Nephron (organoid): Measurements from ENCODE around the gene C1QTNF1.
"Not testable (repeated sequence)": the region's sequence is repeated elsewhere in the genome, so short reads cannot be mapped to it uniquely, and the experiment has no call there.

Source experiments
- H3K27ac Mint-ChIP-seq, 3 experiments: 2 replicates each; pipeline ENCODE4 v1.8.0; 2020; ENCODE audit warnings: mixed read lengths in 3 of 3, mild to moderate bottlenecking in 2 of 3, moderate library complexity in 1 of 3
- H3K27me3 Mint-ChIP-seq: 2 replicates; pipeline ENCODE4 v1.8.0; 2021; ENCODE audit warnings: low read depth, mild to moderate bottlenecking, moderate library complexity, mixed read lengths
- H3K36me3 Mint-ChIP-seq: 2 replicates; pipeline ENCODE4 v1.8.0; 2020; ENCODE audit warnings: low read depth, mixed read lengths
- H3K4me1 Mint-ChIP-seq: 2 replicates; pipeline ENCODE4 v1.8.0; 2020; ENCODE audit warnings: mixed read lengths
- H3K4me3 Mint-ChIP-seq, 3 experiments: 2 replicates each; pipeline ENCODE4 v1.8.0; 2020; ENCODE audit warnings: mild to moderate bottlenecking in 3 of 3, mixed read lengths in 3 of 3, moderate library complexity in 2 of 3
- H3K9me3 Mint-ChIP-seq: 2 replicates; pipeline ENCODE4 v1.8.0; 2020; ENCODE audit warnings: mixed read lengths
- TF ChIP-seq, protein P1 (sequence below), 3 experiments: fragments of 200-600 bp; sonication (generic); IDR thresholded peaks; one replicate each; pipeline ENCODE4 v1.5.0; 2021; ENCODE audit warnings: antibody characterized with exemption in 3 of 3; ENCODE audit not compliant: unreplicated experiment in 3 of 3

The C1QTNF1 gene

DNA sequence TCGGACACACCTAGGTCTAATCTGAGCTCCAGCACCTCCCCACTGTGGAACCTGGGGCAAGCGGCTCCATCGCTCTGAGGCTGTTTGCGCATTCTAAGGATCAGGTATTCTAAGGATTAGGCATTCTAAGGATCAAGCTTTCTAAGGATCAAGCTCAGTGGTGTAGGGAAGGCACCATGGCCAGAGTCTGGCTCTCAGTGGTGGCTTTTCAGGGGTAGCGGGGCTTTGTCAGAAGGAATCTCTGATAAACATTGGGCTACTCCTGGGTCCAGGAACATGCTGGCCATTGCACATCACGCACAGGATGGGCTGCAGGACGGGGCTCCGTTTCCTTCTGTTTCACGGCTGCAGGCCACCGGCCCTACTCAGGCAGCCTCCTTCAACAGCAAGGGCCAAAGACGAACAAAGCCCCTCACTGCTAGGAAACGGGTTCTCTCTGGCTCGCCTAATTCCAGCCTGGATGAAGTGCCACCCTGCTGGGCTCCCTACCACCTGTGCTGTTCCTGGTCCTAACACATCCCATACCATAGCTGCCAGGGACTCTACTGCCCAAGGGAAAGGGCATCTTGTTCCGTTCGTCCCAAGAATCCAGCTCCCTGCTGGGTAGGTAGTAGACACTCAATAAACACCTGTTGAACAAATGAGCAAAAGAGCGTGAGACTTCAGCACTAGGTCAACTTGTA, 5.5 kb downstream of the C1QTNF1 start:
- Mint-ChIP-seq H3K36me3 (no peaks in the 10 kb centered on the region), H3K4me1 (peaks cover 23% of the 10 kb centered on the region), H3K27ac (no peak overlapping the region), H3K9me3 (no peaks in the 10 kb centered on the region), H3K4me3 (no peak overlapping the region), H3K27me3 (peaks cover 85% of the 10 kb centered on the region)
- TF ChIP-seq, protein P1, sequence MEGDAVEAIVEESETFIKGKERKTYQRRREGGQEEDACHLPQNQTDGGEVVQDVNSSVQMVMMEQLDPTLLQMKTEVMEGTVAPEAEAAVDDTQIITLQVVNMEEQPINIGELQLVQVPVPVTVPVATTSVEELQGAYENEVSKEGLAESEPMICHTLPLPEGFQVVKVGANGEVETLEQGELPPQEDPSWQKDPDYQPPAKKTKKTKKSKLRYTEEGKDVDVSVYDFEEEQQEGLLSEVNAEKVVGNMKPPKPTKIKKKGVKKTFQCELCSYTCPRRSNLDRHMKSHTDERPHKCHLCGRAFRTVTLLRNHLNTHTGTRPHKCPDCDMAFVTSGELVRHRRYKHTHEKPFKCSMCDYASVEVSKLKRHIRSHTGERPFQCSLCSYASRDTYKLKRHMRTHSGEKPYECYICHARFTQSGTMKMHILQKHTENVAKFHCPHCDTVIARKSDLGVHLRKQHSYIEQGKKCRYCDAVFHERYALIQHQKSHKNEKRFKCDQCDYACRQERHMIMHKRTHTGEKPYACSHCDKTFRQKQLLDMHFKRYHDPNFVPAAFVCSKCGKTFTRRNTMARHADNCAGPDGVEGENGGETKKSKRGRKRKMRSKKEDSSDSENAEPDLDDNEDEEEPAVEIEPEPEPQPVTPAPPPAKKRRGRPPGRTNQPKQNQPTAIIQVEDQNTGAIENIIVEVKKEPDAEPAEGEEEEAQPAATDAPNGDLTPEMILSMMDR (IDR thresholded peaks at IDR 0.05; ENCODE audit: unreplicated experiment in 3 of 3): no peak

GRCh38 chr17:79030636-79031035, 6.7 kb downstream of the C1QTNF1 start:
- H3K9me3 Mint-ChIP-seq, H3K27ac Mint-ChIP-seq, H3K36me3 Mint-ChIP-seq, H3K4me3 Mint-ChIP-seq: not testable (repeated sequence)
- Mint-ChIP-seq H3K27me3 (peaks cover 79% of the 10 kb centered on the region), H3K4me1 (peaks cover 18% of the 10 kb centered on the region)

- H3K36me3 Mint-ChIP-seq: no peaks in the 10 kb centered on the region
- H3K4me3 Mint-ChIP-seq: no peak overlapping the region
- H3K4me1 Mint-ChIP-seq: peaks cover 9% of the 10 kb centered on the region
- peaks cover 74% of the 10 kb centered on the region for H3K27me3 Mint-ChIP-seq
- H3K9me3 Mint-ChIP-seq: no peaks in the 10 kb centered on the region
- H3K27ac Mint-ChIP-seq: no peak overlapping the region
- TF ChIP-seq, protein P1 (IDR thresholded peaks at IDR 0.05; ENCODE audit: unreplicated experiment in 3 of 3): no peak
Measured at GRCh38 chr17:79031996-79032875, 8.3 kb downstream of the C1QTNF1 start.

DNA sequence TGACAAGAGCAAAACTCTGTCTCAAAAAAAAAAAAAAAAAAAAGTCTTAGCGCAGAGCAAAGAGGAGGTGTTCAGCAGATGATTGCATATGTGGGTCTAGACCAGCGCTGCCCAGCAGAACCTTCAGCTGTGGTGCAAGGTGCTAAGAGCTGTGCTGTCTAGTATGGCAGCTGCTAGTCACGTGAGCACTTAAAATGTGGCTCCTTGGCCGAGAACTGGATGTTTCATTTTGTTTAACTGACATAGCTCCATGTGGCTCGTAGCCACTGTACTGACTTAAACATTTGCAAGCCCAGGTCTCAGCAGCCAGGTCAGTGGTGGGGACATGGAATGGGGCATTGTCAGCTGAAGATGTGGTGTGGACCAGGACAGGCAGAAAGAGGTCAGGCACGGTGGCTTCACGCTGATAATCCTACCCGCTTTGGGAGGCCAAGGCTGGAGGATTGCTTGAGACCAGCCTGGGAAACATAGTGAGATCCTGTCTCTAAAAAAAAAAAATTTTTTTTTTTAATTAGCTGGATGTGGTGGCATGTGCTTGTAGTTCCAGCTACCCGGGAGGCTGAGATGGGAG, 9.2 kb downstream of the C1QTNF1 start:
- H3K27me3 Mint-ChIP-seq: peaks cover 71% of the 10 kb centered on the region
- no peaks in the 10 kb centered on the region for H3K36me3 Mint-ChIP-seq
- H3K27ac Mint-ChIP-seq: no peak overlapping the region
- TF ChIP-seq, protein P1 (IDR thresholded peaks at IDR 0.05; ENCODE audit: unreplicated experiment in 3 of 3): no peak
- H3K4me1 Mint-ChIP-seq: peaks cover 9% of the 10 kb centered on the region
- H3K9me3 Mint-ChIP-seq: no peaks in the 10 kb centered on the region
- H3K4me3 Mint-ChIP-seq: no peak overlapping the region

DNA sequence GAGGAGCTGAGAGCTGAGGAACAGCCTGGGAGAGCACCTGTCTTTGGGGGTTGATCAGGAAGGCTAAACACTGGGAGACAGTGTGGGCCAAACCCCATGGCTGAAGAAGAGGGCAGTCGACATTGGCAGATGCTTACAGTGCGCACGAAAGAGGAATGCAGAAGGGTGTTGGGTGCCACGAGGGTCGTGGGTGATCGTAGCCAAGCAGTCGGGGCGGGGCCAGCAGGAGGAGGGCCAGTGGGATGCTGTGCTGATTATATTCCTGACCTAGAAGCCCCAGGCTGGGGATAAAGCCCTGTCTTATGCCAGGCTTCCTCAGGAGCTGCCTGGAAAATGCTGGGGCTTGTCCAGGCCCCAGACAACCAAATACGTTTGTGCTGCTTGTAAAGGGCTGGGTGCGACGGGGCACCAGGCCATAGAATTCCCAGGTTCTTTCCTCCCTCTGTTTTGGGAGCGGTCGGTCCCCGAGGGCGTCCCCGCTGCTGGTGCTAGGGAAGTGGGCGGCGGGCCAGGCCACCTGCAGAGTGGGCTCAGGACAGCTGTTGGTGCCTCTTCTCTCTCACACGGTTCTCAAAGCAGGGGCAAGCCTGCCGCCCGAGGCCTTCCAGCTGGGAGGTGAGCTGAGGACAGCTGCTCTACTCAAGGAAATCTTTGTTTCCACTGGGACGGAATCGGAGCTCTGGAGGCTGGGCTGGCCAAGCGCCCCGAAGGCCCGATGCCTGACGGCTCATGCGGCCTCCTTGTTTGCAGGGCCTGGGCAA, 10.0 kb downstream of the C1QTNF1 start:
- Mint-ChIP-seq H3K4me1 (peaks cover 9% of the 10 kb centered on the region), H3K27ac (no peak overlapping the region), H3K36me3 (no peaks in the 10 kb centered on the region), H3K9me3 (no peaks in the 10 kb centered on the region), H3K4me3 (no peak overlapping the region), H3K27me3 (peaks cover 69% of the 10 kb centered on the region)
- TF ChIP-seq, protein P1 (IDR thresholded peaks at IDR 0.05; ENCODE audit: unreplicated experiment in 3 of 3): no peak
